GM15510 (cell line): ENCODE data around the gene LPAR3.

ENCODE experiments used
- POLR2A ChIP-seq: IDR thresholded peaks from 3 replicates; pipeline ENCODE4 v1.6.1; 2011; ENCODE audit warnings: borderline replicate concordance; ENCODE audit not compliant: insufficient read length; ENCODE audit errors: extremely low read depth

LPAR3 gene

DNA sequence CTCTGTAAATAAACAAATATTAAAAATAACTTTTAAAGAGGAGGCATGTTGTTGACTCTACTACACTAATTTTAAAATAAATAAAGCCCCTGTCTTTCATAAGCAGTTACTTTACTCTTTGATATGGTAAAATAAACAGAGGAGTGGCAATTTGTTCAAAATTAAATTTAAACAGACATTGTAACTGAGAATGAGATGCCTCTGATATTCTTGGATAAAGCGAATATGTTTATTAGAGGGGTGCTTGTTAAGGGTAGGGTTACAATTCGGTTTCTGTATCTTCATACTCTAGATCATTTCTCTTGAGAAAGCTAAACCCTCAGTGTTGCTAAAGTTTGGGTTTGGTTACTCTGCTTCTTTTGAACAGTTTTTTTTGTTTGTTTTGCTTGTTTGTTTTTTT lies 19.6 kb downstream of the LPAR3 start:
- TF ChIP-seq POLR2A: no peak

DNA sequence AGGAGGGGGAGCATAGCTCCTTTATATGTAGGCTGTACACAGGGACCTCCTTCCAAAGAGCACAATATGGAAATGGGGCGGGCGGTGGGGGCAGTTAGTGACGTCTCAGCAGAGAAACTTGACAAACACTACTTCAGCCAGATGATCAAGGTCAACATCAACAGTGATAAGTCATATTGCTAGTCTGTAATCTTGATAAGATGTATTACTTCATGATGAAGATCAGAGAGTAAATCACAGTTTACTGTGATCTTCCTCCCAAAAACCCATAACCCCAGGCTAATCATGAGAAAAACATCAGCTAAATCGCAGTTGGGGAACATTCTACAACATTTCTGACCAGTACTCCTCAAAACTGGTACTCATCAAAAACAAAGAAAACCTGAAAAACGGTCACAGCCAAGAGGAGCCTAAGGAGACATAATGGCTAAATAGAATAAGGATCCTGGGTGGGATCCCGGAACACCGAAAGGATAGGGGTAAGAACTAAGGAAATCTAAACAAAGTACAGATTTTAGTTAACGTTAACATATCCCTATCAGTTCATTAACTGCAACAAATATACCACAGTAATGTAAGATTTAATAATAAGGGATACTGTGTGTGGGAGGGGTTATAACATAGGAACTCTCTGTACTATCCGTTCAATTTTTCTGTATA lies 20.2 kb downstream of the LPAR3 start:
- TF ChIP-seq POLR2A: no peak

DNA sequence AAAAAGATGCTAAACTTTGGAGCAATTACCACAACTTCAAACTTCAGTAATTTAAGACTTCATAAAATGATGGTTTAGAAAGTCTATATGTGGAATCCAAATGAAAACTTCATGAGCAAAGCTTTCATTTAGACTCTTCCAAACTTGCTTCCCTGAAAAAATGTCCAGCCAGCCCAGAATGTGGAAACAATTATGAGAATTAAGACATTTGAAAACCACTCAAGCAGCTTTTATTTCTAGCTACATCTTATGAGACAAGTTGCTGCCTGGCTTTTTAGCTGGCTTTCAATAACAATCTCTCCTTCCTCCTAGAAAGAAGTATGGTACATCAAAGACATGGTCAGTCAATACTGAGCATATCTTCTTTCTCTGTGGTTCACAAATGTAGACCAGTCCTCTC lies 21.8 kb downstream of the LPAR3 start:
- TF ChIP-seq POLR2A: no peak

DNA sequence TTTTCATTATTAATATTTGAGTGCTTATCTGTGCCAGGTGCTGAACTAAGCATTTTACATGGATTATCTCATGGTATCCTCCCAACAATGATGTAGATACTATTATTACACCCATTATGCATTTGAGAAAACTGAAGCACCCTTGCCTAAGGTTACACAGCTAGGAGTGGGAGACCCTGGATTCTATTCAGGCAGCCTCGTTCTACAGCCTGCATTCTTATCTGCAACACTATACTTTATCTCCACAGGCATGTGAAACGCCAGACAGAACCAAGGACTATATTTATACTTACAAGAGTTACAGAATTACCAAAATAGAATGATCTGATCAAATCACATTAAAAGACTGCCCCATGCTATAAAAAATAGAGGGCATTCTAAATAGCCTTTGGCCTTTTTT lies 22.4 kb downstream of the LPAR3 start:
- no peak for TF ChIP-seq POLR2A

DNA sequence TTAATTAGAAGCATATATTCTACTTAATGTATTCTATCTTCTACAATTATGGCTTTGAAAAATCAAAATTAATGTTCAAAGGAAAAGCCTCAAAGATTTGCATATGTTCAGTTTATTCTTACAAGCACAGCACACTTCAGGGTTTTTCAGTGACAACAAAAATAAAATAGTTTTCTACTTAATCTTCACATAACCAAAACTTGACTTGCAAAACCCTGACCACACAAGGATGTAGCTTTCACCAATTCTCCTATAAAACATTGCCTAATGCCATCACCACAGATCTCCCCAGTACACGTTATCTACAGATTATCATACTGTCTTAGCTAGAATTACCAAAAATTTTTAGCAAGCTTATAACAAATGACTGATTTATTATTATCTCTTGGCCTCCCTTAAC lies 23.3 kb downstream of the LPAR3 start:
- TF ChIP-seq POLR2A: no peak

DNA sequence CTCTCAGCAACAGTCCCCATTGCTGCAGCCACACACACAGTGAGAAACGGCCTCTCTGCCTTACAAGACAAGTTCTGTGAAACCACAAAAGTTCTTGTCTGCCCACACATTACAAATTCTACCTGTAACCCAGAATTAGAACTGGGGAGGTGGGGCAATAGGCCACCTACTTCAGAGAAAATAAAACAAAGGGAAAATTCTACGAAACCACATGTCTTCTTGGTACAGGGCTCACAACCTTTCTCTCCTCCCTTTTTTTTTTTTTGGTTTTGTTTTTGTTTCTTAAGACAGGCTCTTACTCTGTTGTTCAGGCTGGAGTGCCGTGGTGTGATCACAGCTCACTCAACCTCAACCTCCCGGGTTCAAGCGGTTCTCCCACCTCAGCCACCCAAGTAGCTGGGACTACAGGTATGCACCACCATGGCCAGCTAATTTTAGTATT lies 30.2 kb downstream of the LPAR3 start:
- no peak for TF ChIP-seq POLR2A

DNA sequence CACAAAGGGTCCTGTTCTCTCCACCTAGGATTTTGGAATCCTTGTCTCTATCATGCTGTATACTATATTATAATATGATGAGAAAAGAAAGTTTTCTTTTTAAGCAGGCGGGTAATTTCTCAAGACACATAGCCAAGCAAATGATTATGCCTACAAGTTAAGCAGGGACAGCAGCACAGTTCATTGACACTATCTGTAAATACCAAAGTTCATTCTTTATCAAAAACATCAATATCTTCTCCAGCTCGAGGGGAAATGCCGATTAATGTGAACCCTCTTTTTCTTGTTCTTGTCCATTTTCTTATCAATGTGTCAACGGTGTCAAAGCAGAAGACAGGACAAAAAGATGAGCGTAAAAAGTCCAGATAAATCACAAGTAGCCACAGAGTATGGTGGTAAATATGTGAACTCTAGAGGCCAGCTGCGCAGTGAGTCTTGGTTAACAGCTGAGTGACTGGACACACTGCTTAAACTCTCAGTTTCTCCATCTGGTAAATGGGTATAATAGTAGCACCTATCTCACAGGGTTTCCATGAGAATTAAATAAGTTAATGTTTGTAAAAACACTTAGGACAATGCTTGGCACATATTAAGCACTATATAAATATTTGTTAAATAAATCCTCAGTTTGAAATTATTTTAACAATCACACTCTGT lies 30.9 kb downstream of the LPAR3 start:
- TF ChIP-seq POLR2A: no peak

DNA sequence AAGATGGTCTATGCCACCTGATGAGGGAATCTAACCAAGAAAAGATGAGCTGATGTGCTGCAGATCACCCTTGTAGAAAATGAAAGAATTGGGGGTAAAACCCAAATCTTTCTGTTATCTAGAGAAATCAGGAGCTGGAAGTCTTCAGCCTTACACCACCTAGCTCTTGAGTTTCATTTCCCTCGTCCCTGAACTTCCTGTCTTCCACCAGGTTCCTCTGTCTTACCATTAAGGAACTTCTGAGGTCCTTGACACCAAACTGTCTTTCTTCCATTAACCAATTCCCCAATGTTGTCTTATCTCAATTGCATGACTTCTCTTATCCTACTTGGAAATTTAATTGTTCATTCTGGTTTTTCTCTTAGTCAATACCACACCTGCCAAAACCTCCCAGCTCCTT lies 31.5 kb downstream of the LPAR3 start:
- no peak for TF ChIP-seq POLR2A

DNA sequence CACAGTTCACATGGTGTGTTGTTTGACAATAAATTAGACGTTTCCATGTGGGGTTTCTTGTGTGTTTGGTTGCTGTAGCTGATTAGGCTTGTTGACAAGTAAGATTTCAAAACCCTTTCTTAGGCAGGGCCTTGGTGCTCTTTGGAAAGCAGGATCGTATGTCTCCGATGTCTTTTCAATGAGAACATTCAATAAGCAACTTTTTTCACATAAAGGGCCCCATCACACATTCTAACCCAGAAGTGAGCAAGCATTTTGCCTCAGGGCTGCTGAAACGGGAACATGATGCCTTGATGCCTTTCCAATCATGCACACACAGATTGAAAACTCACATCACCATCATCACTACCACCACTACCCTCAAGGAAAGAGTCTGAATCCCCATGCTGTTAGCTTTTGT lies 33.1 kb downstream of the LPAR3 start:
- TF ChIP-seq POLR2A: no peak

DNA sequence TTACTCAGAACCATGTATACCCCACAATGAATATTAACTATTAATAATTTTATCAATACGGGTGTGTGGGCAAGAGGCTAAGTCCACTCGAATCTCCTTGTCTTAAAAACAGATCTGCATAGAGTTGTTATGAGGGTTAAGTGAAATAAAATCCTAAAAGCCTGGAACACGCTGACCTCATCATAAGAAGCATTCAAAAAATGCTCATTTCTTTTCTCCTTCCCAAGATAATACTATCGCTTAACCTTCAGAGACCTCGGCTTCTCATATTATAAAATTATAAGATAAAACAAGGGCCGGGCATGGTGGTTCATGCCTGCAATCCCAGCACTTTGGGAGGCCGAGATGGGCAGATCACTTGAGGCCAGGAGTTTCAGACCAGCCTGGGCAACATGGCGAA lies 35.1 kb downstream of the LPAR3 start:
- TF ChIP-seq POLR2A: no peak

DNA sequence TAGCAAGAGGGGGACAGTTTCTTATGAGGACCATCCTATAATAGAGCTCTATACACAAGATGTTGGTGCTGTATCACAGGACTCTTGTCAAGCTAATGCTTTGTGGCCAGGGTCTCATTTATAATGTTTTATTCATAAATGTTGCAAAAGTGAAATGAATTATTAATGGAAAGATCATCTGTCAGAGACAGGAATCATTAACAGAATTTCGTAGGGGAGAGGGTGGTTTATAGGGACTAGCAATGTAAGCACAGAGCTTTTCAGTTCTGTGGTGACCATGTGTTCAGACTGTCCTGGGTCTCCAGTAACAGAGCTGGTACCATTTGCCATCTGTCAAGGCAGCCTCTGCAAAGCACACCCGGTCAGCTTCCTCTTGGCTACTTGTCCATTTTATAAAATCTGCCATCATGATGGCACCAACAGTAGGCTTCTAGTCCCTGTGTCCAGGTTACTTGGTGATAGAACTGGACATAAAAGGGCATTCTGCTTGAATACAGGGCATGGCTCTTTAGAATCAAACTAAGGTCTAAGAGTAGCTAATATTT lies 36.2 kb downstream of the LPAR3 start:
- TF ChIP-seq POLR2A: no peak

DNA sequence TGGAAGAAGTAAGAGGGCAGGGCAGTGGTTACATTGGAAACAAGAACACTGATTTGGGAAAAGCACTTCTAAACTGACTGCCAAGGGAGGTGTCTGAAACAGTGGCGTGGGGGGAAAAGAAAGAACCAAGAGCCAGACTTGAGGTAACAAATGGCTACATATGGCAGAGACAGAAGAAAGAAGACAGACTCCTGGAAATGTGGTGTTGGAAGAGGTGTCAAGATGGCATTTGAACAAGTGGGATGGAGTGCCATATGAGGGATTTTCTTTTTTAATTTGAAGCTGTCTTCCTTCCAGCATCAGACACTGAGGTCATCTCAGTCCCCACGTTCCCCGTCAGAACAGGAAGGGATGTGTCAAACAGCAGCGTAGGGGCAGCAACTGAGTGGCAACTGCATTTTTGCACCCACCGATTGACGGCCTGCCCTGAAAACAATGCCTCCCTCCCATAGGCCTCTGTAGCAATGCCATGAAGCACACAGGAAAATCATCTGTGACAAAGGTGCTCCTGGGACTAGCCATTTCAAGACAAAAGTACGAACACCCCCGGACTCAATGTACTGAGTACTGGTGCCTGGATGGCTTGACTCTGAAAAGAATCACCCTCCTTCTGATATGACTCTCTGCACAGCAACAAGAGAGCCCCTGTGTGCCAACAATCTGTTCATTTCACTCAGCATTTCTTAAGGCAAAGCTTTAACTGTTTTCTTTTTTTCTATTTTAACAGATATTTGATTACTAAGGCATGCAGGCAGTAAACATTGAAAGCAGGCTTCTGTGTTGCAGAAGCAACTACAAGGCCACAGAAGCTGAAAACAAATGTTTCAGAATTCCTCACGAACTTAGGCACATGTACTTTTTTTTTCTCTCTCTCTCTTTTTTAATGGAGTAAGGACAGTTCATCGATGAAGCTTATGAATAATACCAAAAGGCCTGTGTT lies 37.0 kb downstream of the LPAR3 start:
- TF ChIP-seq POLR2A: no peak

DNA sequence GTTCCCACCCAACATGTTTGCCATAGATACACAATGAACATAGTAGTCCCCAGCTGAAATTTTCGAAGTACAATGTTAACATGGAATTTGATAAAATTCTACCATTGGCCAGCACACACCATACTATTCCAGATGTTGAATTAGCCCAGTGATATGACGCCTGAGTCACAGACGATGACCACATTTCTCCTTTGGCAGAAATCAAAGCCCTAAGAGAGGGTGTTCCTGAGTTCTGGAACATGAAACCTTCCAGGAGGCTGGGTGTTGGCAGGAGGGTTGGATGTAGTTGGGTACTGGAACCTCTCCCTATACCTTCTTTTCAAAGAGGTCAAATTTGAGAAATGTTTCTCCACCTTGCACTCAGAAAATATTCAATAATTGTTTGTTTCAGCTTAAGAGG lies 37.8 kb downstream of the LPAR3 start:
- no peak for TF ChIP-seq POLR2A

DNA sequence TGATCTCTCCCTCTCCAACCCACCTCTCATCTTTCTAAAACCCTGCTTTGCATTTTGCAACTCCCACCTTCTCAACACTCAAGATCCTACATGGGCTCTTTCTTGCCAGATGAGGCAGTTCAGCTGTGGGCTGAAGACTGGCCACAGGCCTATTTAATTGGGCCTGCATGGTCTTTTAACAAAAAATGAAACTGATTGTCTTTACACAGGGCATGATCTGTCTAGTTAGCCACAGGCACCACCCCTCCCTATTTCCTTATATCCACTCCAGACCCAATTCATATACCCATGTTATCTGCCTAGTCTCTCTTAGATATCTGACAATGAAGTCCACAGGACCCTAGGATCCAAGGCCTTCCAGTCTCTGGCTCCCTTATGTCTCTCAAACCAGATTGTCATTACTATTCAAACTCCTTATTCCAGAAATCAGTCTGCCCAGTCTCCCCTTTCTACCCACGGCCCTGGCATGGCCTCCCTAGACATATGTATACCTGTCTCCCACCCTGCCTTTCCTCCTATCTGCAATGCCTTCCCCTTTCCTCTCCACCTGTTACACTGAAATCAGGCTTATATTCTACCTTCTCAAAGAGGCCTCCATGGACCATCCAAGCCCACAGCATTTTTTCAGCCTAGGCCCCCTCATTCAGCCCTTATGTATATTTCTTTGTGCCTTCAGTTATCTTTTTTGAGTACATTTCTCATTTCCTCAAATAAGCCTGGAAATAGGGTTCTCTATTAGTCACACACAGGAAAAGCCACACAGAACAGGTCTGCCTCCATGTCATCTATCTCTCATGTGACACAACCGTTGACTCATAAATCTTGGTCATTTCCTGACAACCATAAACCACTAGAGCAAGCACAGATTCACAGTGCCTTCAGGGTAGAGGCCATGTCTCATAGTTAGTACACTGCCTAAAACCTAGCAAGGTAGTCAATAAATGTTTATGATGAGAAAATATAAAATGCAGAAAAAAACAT lies 39.0 kb downstream of the LPAR3 start:
- no peak for TF ChIP-seq POLR2A
